Progenitor cell of endocrine pancreas (in vitro differentiated cells): ENCODE results near the gene AADACL2. TPM values are rescaled to one million over a fixed set of nuclear protein-coding genes. Genes with fewer than 3 reads are reported as not detected.

Source experiments
- DNase-seq: peaks from one replicate; pipeline ENCODE4 v3.0.0; 2021; ENCODE audit warnings: low spot score; ENCODE audit not compliant: unreplicated experiment
- H3K27ac Mint-ChIP-seq: 2 replicates; pipeline ENCODE4 v1.8.0; 2021; ENCODE audit warnings: mild to moderate bottlenecking, moderate library complexity, mixed read lengths
- H3K27me3 Mint-ChIP-seq: 2 replicates; pipeline ENCODE4 v1.8.0; 2021; ENCODE audit warnings: mixed read lengths
- H3K36me3 Mint-ChIP-seq: 2 replicates; pipeline ENCODE4 v1.8.0; 2022; ENCODE audit warnings: mixed read lengths; ENCODE audit not compliant: insufficient read depth
- H3K4me1 Mint-ChIP-seq: 2 replicates; pipeline ENCODE4 v1.8.0; 2021; ENCODE audit warnings: low read depth, mixed read lengths
- H3K4me3 Mint-ChIP-seq: 2 replicates; pipeline ENCODE4 v1.8.0; 2021; ENCODE audit warnings: low read depth, mild to moderate bottlenecking, moderate library complexity, mixed read lengths
- H3K9me3 Mint-ChIP-seq: 2 replicates; pipeline ENCODE4 v1.8.0; 2021; ENCODE audit warnings: low read depth, mixed read lengths
- CTCF ChIP-seq: fragments of 200-600 bp; sonication (generic); IDR thresholded peaks from one replicate; pipeline ENCODE4 v1.5.0; 2021; ENCODE audit warnings: antibody characterized with exemption, mild to moderate bottlenecking; ENCODE audit not compliant: unreplicated experiment
- long read RNA-seq: library from polyadenylated mRNA; unstranded; transcript quantifications from one replicate; pipeline ENCODE4 v2.0.0, GENCODE V29; 2020
- total RNA-seq: library from RNA; stranded (reverse); gene quantifications from 2 replicates; pipeline ENCODE4 v1.2.1, GENCODE V29; 2021

The AADACL2 gene
- not detected in 2 replicates for total RNA-seq
- long read RNA-seq = 0 reads

GRCh38 chr3:151733613-151734012 is at the start of gene AADACL2:
Gene AADACL2 (plus strand): TSS chr3:151733927. CDS start chr3:151734036, 109 bp downstream.
- H3K27me3 Mint-ChIP-seq = no peaks in the 10 kb centered on the region
- no peak for TF ChIP-seq CTCF
- H3K36me3 Mint-ChIP-seq = peaks cover 2% of the 10 kb centered on the region
- no peak within 1 kb of the TSS for H3K4me3 Mint-ChIP-seq
- peaks cover 14% of the 10 kb centered on the region for H3K9me3 Mint-ChIP-seq
- DNase-seq = no peak
- H3K4me1 Mint-ChIP-seq = no peaks in the 10 kb centered on the region
- H3K27ac Mint-ChIP-seq = no peak within 1 kb of the TSS

GRCh38 chr3:151684094-151684493 is 49.6 kb upstream of the AADACL2 start:
- DNase-seq = no peak
- H3K27ac Mint-ChIP-seq = no peak overlapping the region
- H3K4me3 Mint-ChIP-seq = no peak overlapping the region
- H3K27me3 Mint-ChIP-seq = no peaks in the 10 kb centered on the region
- H3K36me3 Mint-ChIP-seq = no peaks in the 10 kb centered on the region
- TF ChIP-seq CTCF = no peak
- no peaks in the 10 kb centered on the region for H3K4me1 Mint-ChIP-seq
- H3K9me3 Mint-ChIP-seq = peaks cover 14% of the 10 kb centered on the region

GRCh38 chr3:151686257-151686656 is 47.5 kb upstream of the AADACL2 start:
- peaks cover 11% of the 10 kb centered on the region for H3K9me3 Mint-ChIP-seq
- H3K4me1 Mint-ChIP-seq = no peaks in the 10 kb centered on the region
- H3K4me3 Mint-ChIP-seq = no peak overlapping the region
- no peak for TF ChIP-seq CTCF
- H3K36me3 Mint-ChIP-seq = no peaks in the 10 kb centered on the region
- H3K27me3 Mint-ChIP-seq = no peaks in the 10 kb centered on the region
- DNase-seq = no peak
- H3K27ac Mint-ChIP-seq = no peak overlapping the region

- H3K27ac Mint-ChIP-seq = no peak overlapping the region
- peaks cover 8% of the 10 kb centered on the region for H3K9me3 Mint-ChIP-seq
- TF ChIP-seq CTCF = no peak
- no peak overlapping the region for H3K4me3 Mint-ChIP-seq
- no peaks in the 10 kb centered on the region for H3K36me3 Mint-ChIP-seq
- DNase-seq = no peak
- no peaks in the 10 kb centered on the region for H3K27me3 Mint-ChIP-seq
- no peaks in the 10 kb centered on the region for H3K4me1 Mint-ChIP-seq
These were observed 46.7 kb upstream of the AADACL2 start for GRCh38 chr3:151687076-151687475.

- H3K9me3 Mint-ChIP-seq = no peaks in the 10 kb centered on the region
- no peaks in the 10 kb centered on the region for H3K36me3 Mint-ChIP-seq
- TF ChIP-seq CTCF = no peak
- H3K4me3 Mint-ChIP-seq = no peak overlapping the region
- H3K4me1 Mint-ChIP-seq = no peaks in the 10 kb centered on the region
- DNase-seq = no peak
- no peaks in the 10 kb centered on the region for H3K27me3 Mint-ChIP-seq
- no peak overlapping the region for H3K27ac Mint-ChIP-seq
These were observed 45.2 kb upstream of the AADACL2 start for GRCh38 chr3:151688571-151688970.
